K562 treated with DMSO at 1 percent for 12 hours (cell line): ENCODE measurements around the gene RABEPK. TPM values are rescaled to one million over a fixed set of nuclear protein-coding genes. Genes with fewer than 3 reads are reported as not detected.

ENCODE experiments used
- total RNA-seq: library from RNA; unstranded; fragments of 300-600 nt; gene quantifications from 2 replicates; pipeline ENCODE4 v1.2.3, GENCODE V29; 2022; ENCODE audit not compliant: insufficient read depth

The RABEPK gene, protein sequence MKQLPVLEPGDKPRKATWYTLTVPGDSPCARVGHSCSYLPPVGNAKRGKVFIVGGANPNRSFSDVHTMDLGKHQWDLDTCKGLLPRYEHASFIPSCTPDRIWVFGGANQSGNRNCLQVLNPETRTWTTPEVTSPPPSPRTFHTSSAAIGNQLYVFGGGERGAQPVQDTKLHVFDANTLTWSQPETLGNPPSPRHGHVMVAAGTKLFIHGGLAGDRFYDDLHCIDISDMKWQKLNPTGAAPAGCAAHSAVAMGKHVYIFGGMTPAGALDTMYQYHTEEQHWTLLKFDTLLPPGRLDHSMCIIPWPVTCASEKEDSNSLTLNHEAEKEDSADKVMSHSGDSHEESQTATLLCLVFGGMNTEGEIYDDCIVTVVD
- 17.4 and 20.1 TPM in 2 replicates for total RNA-seq

DNA sequence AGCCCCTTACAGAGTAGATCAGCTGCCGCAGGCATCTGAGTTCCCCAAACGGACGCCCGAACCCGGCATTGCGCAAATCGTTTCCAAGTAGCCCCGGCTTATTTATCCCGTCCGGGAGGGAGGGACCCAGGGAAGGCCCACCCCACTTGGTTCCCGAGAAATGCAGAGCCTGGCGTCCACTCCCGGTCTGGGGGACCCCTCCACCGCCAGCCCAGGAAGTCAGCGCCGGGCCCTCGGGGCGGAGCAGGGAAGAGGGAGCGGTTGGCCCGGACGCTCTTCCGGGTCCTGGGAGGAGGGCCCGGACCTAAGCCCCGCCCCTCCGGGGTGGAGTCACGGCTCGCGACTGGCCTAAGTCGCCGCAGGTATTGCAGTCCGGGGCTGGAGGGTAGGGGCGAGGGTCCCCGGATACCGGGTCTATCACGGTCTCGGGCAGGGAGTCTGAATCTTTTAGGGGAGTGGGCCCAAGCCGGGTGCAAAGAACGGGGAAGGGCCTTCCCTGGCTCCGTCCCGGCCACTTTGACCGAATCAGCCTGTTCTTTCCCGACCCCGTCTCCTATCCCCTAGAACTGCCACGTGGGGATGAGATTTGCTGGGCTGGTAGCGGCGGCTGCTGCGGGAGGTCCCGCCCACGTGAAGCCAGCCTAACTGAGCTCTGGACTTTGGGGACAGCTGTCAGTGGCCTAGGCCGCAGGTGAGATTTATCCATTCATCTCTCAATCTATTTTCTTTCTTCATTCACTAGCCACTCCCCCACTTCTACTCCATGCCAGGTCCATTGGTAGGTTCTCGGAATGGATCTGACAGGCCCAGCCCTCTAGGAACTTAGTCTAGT is at the start of gene RABEPK:
RABEPK (plus strand) TSS at position 327 of the 832 bp plus-strand sequence. CDS start 2,472 bp downstream, outside the sequence.

DNA sequence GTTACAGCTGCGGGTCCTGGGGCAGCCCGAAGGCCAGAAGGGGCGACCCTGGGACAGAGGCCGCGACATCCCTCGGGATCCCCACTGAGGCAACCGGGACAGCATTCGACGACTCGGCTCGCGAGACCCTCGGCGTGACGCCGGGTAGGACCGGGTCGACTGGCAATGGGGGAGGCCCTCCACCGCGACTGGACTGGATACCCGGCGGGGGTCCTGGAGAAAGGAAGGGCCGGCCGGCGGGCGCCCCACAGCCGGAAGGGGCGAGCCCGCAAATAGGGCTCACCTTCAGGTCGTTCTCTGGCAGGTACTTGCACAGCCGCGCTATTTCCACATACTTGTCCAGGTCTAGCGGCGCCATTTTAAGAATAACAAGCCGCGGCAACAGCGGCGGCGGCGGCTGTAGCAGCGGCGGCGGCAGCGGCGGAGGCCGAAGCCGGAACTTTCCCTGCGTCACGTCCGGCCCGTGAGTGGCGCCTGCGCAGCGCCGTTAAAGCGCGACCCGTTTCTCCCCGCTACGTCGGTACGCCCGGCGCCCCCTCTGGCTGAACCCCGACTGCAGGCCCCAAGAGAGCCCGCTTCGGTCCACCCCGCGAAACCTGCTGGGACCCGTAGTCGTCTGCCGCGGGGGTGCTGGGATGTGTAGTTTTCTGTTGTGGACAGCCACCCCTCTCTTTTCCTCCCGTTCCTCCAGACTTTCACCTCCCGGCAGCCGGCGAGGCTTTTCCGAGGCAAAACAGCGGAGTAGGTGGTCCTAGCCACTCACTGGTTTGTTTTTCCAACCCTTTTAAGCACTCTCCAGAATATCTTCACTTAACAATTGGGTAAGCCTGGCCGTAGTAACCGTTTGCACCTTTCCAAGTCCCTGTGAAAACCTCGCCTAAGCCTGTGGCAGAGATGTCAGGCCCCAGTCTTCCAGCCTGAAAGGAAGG is 10.7 kb upstream of the RABEPK start, which contains the start of gene PPP6C:
PPP6C (minus strand) TSS at position 443 of the 929 bp plus-strand sequence; CDS start at position 358, 85 bp downstream.

DNA sequence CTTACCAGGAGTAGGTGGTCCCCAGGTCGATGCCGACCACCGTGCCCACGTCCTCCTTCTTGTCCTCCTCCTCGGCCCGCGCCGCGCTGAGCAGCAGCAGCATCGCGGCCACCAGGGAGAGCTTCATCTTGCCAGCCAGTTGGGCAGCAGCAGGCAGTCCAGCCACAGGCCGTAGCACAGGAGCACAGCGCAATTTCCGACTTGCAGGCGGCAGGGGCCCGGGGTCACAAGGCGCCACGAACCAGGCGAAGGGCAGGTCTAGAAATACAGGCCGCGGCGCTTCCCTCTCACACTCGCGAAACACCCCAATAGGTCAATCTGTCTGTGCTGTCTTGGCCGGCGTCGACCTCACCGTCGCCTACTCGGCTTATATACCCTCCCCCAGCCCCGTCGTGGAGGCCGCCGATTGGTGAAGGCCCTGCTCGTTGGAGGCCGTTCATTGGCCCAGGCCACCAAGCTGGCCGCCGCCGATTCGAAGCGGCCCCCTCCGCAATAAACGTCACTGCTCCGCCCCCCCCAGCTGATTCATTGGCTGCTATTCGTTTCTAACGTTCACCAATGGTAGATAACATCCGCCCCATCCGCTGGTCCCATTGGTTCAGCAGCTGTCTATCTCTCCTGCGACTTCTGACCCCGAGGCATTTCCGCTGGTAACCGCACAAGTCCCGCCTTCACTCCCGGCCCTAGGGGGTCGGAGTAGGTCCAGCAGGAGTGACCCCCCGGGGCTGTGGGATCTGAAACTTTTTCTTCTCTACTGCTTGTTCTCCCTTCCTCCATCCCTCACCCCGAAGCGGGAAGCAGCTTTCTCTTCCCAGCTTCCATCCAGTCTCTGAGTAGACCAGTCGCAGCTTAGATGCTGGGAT is 40.9 kb downstream of the RABEPK start, which contains the start of gene HSPA5:
HSPA5 (minus strand) TSS at position 344 of the 863 bp plus-strand sequence; CDS start at position 127, 217 bp downstream.

DNA sequence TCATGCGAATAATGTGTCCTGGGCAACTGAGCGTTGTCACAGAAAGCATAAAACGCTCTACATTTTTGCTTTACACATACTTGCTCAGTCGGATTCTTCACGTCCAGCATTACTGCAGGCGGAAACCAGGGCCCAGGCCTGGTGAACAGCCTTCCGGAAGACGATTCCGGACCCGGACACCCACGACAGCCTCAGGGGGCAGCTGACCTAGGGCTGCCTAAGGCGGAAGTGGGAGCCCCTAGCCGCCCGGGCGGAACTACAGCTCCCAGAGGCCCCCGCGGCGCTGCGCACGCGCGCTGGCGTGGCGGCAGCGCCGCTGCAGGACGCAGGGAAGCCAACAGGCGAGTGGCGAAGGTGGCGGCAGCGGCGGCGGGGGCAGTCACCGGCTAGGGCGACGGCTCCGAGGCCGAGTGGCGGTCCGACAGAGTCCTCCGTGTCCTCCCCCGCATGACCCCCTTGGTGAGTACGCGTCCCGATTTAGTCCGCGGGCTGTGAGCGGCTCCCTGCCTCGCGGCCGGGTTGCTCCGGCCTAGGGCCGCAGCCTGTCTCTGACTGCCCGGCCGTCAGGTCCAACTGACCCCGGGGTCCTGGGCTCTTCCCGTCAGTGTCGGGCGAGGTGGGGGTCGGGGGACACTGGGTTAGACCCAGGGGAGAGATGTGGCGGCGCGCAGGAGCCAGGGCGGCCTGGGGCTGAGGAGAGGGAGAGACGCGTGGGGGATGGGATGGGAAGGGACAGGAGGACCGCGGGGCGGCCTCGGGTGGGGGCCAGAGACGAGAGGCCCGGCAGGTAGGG is 61.4 kb downstream of the RABEPK start, which contains the start of gene GAPVD1:
GAPVD1 (plus strand) TSS at position 326 of the 793 bp plus-strand sequence. CDS start 37,096 bp downstream, outside the sequence.

Other genes starting within 250 kb of the RABEPK start
- gene SCAI, start 57.0 kb upstream of the RABEPK start, total RNA-seq, result 0.74 and 5.5 TPM in 2 replicates
- gene PPP6C, start 10.7 kb upstream of the RABEPK start, total RNA-seq, result 15.6 and 30.0 TPM in 2 replicates
- 199 and 353 TPM in 2 replicates for gene HSPA5, start 40.8 kb downstream of the RABEPK start, total RNA-seq
- gene GAPVD1, start 61.3 kb downstream of the RABEPK start, total RNA-seq, result 10.9 and 46.7 TPM in 2 replicates